HG02884 (cell line): ENCODE results near the gene BCDIN3D.
"Not testable (repeated sequence)": the region's sequence is repeated elsewhere in the genome, so short reads cannot be mapped to it uniquely, and the experiment has no call there.

Source experiments
- ATAC-seq: cut with Tn5 transposase; IDR thresholded peaks from one replicate; pipeline ENCODE4 v1.9.1; 2021; ENCODE audit warnings: mild to moderate bottlenecking, moderate library complexity; ENCODE audit not compliant: unreplicated experiment

BCDIN3D gene

DNA sequence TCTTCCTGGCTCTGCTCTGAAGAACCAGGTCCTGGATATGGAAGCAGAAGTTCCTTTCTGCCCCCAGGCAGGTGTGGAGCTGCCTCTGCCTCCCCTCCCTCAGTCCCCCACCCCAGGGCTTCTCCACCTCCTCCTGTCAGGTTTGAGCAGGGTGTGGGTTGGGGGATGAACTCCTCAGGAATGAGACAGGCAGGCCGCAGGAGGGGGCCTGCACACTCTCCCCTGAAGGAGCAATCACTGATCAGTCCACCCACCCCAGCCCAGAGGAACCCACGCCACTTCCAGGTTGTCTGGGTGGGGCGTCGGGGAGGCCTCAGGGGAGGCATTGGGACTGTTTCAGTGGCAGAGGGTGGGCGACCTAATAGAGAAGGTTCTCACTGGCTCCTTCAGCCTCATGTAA is 34.2 kb upstream of the BCDIN3D start:
- no peak for ATAC-seq

DNA sequence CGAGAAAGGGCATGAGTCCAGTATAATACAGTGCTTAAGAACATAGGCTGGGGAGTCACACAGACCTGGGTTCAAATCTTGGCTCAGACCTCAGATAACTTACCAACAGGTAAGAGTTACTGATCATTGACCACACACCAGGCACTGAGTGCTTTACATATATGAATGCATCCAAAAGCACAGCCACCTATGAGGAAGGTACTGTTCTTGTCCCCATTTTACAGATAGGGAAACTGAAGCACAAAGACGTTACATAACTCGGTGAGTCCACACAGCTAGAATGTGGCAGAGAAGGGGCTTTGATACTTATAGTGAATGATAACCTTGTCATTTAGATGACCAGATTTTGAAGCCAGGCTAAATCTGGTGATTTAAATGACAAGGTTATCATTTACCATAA is 33.2 kb upstream of the BCDIN3D start:
- no peak for ATAC-seq

DNA sequence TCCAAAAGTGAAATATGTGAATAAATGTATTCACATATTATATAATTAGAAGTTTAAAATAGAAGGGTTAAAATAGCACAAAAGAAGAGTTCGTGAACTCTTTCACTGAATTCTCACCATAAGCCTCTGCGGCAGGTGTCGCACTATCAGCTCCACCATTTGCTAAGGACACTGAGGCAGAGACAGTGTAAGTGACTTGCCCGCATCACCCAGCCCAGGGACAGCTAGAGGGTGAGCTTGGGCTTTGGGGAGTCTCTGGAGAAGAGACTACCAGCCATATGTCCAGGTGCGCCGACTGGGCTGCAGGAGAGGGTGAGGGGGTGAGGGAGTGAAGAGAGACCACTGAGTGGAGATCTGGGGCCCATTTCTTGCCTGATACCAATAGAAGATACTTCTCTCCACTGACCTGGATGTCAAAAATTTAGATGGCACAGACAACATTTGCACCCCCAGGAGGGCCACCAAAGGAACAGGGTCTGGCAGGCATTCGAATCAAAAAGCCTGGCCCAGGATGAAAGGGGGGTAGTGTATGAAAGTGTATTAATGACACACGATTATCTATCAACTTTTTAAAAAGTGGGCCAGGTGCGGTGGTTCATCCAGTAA is 32.3 kb upstream of the BCDIN3D start:
- ATAC-seq = no peak

GRCh38 chr12:49874142-49874897 is 31.4 kb upstream of the BCDIN3D start:
- no peak for ATAC-seq

DNA sequence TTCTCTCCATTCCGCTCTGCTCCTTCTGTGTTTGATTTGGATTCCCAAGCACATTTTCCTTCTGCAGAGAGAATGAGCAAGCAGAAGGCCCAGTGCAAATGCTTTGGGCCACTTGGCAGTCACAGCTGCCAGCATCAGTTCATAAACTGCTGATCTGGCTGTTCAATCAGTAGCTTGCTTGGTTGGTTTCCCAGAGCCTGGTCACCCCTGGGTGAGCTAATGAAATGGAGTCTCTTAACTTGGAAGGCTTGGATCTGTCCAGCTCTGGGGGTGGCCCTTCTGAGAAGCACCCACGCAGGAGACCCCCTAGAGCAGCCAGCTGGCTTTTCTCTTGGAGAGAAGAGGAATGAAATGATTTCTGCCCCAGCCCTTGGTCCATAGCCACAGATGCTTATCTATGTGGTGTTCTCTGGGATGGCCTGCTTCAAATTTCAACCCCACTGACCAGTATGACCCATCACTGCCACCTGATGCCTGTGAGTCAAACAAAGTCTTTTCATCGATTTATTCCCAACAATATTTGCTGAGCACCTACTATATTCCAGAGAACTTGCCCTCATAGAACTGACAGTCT is 30.5 kb upstream of the BCDIN3D start:
- no peak for ATAC-seq

GRCh38 chr12:49872781-49873181 is 29.9 kb upstream of the BCDIN3D start:
- ATAC-seq = no peak

DNA sequence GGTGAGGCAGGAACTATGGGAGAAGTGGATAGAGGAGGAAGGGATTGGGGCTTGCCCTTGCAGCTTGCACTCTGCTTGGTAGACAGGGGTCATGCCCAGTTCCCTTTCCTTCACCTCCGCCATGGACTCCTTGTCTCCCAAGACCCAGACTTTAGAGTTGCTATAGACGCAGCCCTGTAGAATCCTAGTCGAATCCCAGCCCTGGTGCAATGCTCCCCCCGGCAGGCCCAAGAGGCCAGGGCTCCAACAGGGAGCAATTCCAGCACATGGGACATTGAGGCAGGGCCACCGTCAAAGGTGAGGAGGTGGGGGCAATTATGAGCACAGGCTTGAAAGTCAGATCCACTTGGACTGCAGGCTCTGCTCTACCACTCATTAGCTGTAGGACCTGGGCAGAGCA is 29.5 kb upstream of the BCDIN3D start:
- no peak for ATAC-seq

- not testable (repeated sequence) for ATAC-seq
Observed at GRCh38 chr12:49871811-49872251, 28.9 kb upstream of the BCDIN3D start.

- no peak for ATAC-seq
Observed at GRCh38 chr12:49871263-49871561, 28.3 kb upstream of the BCDIN3D start.

DNA sequence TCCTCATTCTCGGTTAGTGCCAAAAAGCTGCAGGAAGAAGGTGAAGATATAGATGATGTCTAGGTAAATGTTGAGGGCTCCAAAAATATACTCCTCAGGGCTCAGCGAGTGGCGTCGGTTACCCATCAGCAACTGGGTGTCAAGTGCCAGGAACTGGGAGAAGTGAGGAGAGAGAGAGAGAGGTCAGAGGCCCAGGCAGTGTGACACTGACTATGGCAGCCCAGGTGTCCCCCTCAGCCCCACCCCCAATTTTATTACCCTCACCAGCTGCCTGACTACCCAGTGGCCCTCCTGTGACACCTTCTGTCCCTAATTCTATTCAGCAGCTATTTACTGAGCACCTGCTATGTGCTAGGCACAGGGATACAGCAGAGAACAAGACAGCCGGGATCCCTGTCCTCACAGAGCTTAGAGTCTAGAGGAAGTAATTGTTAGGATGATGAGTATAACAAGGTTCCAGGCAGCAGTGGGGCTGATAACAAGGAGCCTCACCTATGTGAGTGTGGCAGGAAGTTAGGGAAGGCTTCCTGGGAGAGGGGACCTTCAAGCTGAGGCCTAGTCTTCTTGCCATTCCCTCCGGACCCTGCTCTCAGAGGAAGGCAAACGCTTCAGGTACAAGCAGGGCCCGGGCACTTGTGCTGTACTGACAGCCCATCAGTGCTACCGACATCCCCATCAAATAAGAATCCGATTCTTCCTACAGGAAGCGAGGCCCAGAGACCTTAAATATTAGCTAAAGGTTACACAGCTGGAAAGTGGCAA is 27.8 kb upstream of the BCDIN3D start:
- ATAC-seq = no peak

- ATAC-seq = no peak
Observed at GRCh38 chr12:49869816-49870500, 27.1 kb upstream of the BCDIN3D start.

GRCh38 chr12:49868952-49869815 is 26.3 kb upstream of the BCDIN3D start:
- ATAC-seq = no peak

GRCh38 chr12:49868449-49868848 is 25.5 kb upstream of the BCDIN3D start:
- no peak for ATAC-seq

DNA sequence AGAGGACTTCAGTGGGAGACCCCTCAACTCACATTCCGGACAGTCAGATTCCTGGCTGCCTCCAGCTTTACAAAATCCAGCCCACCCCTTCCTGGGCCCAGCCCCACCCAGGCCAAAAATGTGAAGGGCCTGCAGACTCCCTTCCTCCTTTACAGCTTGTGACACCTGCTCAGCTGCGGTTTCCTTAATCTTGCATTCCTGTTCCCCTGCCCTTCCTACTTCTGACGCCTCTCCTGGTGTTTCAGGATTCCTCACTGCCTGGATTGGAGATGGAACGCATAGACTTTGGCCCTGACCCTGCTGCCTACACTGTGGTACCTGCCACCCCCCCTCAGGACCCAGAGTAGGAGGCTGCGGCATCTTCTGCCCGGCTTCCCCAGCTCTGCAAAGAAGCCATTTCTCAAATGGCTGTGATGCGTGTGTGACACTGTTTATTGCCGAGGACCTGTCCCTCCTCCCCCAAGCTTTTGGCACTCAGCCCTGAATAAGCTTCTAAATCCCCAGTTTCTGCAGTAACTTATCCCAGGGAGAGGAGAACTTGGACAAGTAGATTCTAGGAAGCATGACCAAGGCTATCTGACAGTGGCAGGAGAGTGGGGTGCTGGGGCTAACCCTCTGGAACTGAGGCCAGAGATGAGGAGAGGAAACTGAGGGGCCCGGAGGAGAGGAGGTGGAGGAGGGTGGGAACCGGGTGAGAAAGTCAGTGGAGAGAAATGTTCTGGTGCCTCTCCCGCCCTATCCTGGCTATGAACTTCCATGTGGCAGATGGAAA is 24.9 kb upstream of the BCDIN3D start:
- ATAC-seq = no peak

DNA sequence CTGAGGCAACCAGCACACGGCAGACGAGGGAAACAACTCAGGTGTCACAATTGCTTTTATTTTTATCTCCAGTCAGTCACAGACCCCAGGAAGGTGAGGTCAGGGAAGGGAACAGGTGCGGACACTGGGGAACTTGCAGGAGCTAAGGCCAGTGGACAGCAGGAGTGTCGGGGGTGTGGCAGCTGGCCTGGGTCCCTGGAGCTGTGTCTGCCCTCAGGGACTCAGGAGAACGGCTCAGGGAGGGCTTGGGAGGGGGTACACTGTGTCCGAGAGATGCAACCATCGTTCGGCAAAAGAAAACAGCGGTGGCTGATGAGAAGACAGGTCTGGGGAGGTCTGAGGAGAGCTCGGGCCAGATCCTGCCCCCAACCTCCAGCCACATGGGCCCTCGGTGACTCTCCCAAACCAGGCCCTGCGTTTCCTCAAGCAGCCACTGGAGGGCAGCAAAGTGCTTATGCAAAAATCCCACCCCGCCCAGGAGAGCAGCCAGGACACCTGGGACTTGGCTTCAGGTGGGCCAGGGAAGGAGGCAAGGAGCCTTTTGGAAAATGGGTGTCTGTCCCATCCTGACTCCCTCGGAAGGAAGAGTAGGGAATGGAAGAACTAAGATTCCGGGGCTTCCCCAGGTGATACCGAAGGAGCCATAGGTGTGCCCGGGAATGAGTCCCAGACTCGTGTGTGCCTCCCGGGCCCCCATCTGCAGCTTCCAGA is 24.1 kb upstream of the BCDIN3D start:
- no peak for ATAC-seq

- no peak for ATAC-seq
Observed at GRCh38 chr12:49865782-49866135, 22.9 kb upstream of the BCDIN3D start.

GRCh38 chr12:49865109-49865781 is 22.3 kb upstream of the BCDIN3D start:
- ATAC-seq = no peak

GRCh38 chr12:49864798-49865090 is 21.8 kb upstream of the BCDIN3D start:
- ATAC-seq = no peak
